Mammary epithelial cell (primary cell): Measurements from ENCODE around the gene PARD6G.

ENCODE experiments used
- EZH2 ChIP-seq: IDR thresholded peaks from 2 replicates; pipeline ENCODE4 v1.6.1; 2012; ENCODE audit warnings: low read length, inconsistent platforms, borderline replicate concordance
- TF ChIP-seq, protein P1 (sequence below), 2 donors: IDR thresholded peaks in 1 of 2; conservative IDR thresholded peaks in 1 of 2; 2 replicates each; pipeline ENCODE4 v1.5.1; 2011 to 2012; ENCODE audit warnings: inconsistent platforms in 2 of 2, low read length in 2 of 2, mild to moderate bottlenecking in 2 of 2, control low read depth in 1 of 2, low read depth in 1 of 2; ENCODE audit not compliant: insufficient read depth in 1 of 2; ENCODE audit errors: extremely low read depth in 1 of 2

DNA sequence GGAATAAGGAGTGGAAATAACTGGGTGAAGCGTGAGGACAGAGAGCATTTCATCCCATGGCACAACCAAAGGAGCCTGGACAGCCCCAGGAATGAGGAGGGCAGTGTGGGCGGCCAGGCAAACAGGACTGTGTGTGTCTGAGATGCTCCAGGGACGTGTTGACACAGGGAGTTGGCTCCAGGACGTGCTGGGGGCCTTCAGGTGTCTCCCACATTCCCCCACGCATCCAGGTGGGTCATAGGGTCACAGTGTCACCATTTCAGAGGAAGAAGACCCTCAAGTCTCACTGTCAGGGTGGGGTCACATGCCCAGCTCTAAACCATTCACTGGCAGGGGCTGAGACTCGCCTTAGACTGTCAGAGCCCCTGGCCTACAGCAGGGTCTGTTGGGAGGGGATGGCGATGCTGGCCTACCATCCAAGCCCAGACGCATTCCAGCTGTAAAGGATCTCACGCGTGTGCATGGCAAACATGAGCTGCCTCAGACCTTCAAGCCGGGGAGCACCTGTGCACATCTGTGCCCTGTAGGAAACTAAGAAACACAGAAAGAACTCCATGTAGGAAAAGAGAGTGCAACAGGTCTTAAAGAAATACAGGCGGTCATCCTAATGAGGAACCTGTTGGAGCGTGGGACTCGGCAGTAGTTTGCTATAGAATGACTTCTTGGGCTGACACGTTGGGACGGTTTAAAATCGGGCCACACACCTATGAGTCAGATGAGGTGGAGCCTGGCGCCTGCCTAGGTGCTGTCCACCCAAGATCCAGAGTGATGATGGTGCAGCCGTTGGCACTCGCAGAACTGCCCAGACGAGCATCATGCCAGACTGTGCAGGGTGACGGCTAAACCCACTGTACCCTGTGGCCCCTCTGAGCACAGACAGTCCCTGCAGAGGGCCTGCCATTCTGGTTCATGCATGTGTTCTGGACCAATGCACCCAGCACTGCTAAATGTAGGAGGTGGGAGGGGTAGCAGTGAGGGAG, 17.3 kb downstream of the PARD6G start:
- TF ChIP-seq, protein P1, sequence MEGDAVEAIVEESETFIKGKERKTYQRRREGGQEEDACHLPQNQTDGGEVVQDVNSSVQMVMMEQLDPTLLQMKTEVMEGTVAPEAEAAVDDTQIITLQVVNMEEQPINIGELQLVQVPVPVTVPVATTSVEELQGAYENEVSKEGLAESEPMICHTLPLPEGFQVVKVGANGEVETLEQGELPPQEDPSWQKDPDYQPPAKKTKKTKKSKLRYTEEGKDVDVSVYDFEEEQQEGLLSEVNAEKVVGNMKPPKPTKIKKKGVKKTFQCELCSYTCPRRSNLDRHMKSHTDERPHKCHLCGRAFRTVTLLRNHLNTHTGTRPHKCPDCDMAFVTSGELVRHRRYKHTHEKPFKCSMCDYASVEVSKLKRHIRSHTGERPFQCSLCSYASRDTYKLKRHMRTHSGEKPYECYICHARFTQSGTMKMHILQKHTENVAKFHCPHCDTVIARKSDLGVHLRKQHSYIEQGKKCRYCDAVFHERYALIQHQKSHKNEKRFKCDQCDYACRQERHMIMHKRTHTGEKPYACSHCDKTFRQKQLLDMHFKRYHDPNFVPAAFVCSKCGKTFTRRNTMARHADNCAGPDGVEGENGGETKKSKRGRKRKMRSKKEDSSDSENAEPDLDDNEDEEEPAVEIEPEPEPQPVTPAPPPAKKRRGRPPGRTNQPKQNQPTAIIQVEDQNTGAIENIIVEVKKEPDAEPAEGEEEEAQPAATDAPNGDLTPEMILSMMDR (conservative IDR thresholded peaks at IDR 0.05 in 1 of 2, IDR thresholded peaks at IDR 0.05 in 1 of 2; ENCODE audit: extremely low read depth in 1 of 2, insufficient read depth in 1 of 2, low read depth in 1 of 2, low read length in 2 of 2): no peak
- no peak for TF ChIP-seq EZH2
